ENCODE results near the gene SHLD1.

The SHLD1 gene

DNA sequence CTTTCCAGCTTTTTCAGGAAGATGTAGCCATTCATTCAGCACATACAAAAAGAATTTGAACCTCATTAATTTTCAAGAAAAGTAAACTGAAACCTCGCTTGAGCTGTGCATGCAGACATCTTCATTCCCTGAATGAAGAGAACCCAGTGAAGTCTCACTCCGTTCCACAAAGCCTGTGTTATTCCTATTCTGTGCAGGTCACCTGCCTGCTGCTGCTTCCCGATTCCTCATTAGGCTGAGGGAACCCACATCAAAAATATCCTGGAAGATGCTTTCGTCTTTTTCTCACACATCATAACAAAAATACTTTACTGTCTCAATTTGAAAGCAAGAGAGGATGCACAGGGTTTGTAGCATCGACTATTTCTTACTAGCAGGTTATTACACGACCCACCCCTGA lies 160.0 kb downstream of the SHLD1 start:
- peak; percentile 26 for DNase-seq

DNA sequence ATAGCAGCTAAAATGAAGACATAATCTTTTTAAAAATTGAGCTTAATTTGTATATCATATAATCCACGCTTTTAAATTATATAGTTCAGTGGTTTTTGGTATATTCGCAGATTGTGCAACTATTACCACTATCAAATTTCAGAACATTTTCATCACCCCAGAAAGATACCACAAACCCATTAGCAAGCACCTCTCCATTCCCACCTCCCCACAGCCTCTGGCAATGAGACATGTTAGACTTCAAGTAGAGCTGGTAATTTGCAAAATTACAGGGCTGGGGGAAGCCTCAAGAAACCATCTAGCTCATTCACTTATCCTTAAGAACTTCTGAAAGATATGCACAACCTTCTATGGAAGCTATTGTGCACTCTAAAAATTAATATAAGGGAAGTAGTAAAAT lies 163.0 kb downstream of the SHLD1 start:
- DNase-seq: no peak

All from NCI-H526 treated with DMSO at 0.1 percent for 48 hours (cell line).